Fibroblast of skin of abdomen (primary cell): Measurements from ENCODE around the gene GSTT4.
"Not testable (repeated sequence)": the region's sequence is repeated elsewhere in the genome, so short reads cannot be mapped to it uniquely, and the experiment has no call there.

ENCODE experiments used
- DNase-seq: peaks from one replicate; pipeline ENCODE4 v3.0.0-alpha.2; 2013

The GSTT4 gene

GRCh38 chr22:23986538-23987178 is 18.6 kb downstream of the GSTT4 start:
- DNase-seq: not testable (repeated sequence)

- DNase-seq: not testable (repeated sequence)
These were observed 19.2 kb downstream of the GSTT4 start for GRCh38 chr22:23986089-23986488.

GRCh38 chr22:23984430-23984829 is 20.8 kb downstream of the GSTT4 start:
- no peak for DNase-seq

GRCh38 chr22:23980567-23980966 is 24.7 kb downstream of the GSTT4 start:
- not testable (repeated sequence) for DNase-seq

GRCh38 chr22:23979557-23980240 is 25.6 kb downstream of the GSTT4 start, which contains the start of gene GSTT2:
Gene GSTT2 (plus strand): TSS chr22:23980134.
- not testable (repeated sequence) for DNase-seq

GRCh38 chr22:23977304-23977703 is 27.9 kb downstream of the GSTT4 start:
- not testable (repeated sequence) for DNase-seq

GRCh38 chr22:23974836-23975352 is 30.4 kb downstream of the GSTT4 start:
- DNase-seq: not testable (repeated sequence)

- not testable (repeated sequence) for DNase-seq
These were observed 30.9 kb downstream of the GSTT4 start, which contains the start of gene DDT for GRCh38 chr22:23974345-23974744. Gene DDT (minus strand): TSS chr22:23974441. CDS start chr22:23974414, 27 bp downstream.

- DNase-seq: not testable (repeated sequence)
These were observed 33.3 kb downstream of the GSTT4 start for GRCh38 chr22:23971927-23972326.

GRCh38 chr22:23970816-23971486 is 34.3 kb downstream of the GSTT4 start:
- no peak for DNase-seq

GRCh38 chr22:23970201-23970641 is 35.0 kb downstream of the GSTT4 start:
- no peak for DNase-seq

- no peak for DNase-seq
These were observed 36.2 kb downstream of the GSTT4 start for GRCh38 chr22:23969071-23969470.

- not testable (repeated sequence) for DNase-seq
These were observed 38.7 kb downstream of the GSTT4 start, which contains the start of gene DDTL for GRCh38 chr22:23966568-23966967. Gene DDTL (plus strand): TSS chr22:23966888. CDS start chr22:23966915, 27 bp downstream.

- DNase-seq: not testable (repeated sequence)
These were observed 39.2 kb downstream of the GSTT4 start for GRCh38 chr22:23966094-23966493.

- DNase-seq: not testable (repeated sequence)
These were observed 44.0 kb downstream of the GSTT4 start, which contains the start of gene GSTT2B for GRCh38 chr22:23961084-23961771. Gene GSTT2B (minus strand): TSS chr22:23961195. CDS start chr22:23961131, 64 bp downstream.

GRCh38 chr22:23956301-23956900 is 48.9 kb downstream of the GSTT4 start:
- DNase-seq: peak; percentile 58

- DNase-seq: not testable (repeated sequence)
These were observed 49.4 kb downstream of the GSTT4 start for GRCh38 chr22:23955886-23956285.

- DNase-seq: not testable (repeated sequence)
These were observed 50.3 kb downstream of the GSTT4 start for GRCh38 chr22:23954991-23955305.

GRCh38 chr22:23954193-23954990 is 50.9 kb downstream of the GSTT4 start:
- DNase-seq: not testable (repeated sequence)

GRCh38 chr22:23953485-23953884 is 51.8 kb downstream of the GSTT4 start:
- DNase-seq: not testable (repeated sequence)
